Stimulated activated CD8-positive, alpha-beta memory T cell treated with anti-CD3 and anti-CD28 coated beads, Interleukin-15, amount 100 ng/mL, for 1 hour (primary cell): ENCODE results near the gene CAPN14.

Experiments
- DNase-seq: peaks from one replicate; pipeline ENCODE4 v3.0.0-alpha.2; 2020; ENCODE audit warnings: low read depth

The CAPN14 gene

DNA sequence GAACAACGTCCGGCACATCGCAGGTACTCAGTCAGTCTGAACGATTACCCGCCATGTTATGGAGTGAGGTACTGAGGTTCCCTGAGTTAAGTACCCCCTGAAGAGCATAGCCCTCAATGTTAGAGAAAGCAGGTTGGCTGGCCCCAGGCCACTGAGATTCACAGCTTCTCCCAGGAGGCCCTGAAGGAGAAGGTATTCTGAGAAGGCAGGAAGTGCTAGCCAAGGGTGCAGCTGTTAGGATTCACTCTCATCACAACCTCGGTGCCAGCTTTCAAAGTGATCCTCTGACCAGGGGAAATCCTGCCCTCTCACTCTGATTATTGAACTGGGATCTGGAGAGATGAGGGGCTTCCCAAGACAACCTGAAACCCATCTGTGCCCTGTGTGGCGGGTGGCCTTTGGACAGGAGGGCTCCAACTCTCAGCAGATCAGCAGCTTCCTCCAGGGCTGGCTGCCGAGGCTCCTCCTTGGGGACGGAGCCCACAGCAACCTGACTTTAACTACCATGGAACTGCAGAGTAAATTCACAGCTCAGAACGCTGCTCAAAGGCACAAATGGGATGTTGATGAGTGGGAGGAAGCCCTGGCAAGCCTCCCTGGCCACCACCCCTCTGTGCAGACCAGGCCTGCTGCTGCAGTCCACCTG is 24.4 kb upstream of the CAPN14 start:
- no peak for DNase-seq

- DNase-seq, result no peak
Measured at GRCh38 chr2:31240381-31241365, 23.4 kb upstream of the CAPN14 start.

GRCh38 chr2:31239593-31240177 is 22.4 kb upstream of the CAPN14 start:
- DNase-seq, result no peak

DNA sequence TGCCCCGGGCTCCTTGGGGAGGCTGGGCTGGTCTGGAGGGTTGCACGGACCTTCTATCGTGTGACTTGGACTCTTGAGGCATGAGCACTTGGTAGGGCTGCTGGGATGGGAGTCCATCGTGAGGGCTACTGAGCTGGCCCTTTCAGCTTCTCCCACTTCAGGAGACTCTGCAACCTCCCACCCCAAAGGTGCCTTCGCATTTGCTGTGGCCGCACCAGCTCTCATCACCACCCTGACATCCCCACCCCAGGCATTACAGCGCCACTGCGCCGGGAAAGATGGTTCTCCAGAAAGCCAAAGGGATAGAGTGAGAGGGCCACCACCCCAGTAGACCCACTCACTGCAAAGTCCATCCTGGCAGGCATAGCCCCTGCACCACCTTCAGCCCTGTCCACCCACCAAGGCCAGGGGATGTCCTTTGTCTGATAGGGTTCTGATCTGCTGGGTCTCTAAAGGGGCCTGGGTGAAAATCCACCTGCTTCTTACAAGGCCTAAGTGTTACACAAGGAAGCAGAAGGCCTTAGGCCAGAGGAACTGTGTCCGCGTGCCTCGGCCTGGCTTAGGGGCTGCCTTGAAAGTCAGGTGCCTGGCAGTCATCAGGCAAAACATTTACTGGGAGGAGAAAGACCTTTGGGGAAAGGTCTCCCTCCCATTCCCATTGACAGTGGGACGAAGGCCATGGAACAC is 21.7 kb upstream of the CAPN14 start:
- no peak for DNase-seq

GRCh38 chr2:31238126-31238905 is 21.0 kb upstream of the CAPN14 start:
- DNase-seq, result no peak

GRCh38 chr2:31237348-31238017 is 20.2 kb upstream of the CAPN14 start:
- no peak for DNase-seq

DNA sequence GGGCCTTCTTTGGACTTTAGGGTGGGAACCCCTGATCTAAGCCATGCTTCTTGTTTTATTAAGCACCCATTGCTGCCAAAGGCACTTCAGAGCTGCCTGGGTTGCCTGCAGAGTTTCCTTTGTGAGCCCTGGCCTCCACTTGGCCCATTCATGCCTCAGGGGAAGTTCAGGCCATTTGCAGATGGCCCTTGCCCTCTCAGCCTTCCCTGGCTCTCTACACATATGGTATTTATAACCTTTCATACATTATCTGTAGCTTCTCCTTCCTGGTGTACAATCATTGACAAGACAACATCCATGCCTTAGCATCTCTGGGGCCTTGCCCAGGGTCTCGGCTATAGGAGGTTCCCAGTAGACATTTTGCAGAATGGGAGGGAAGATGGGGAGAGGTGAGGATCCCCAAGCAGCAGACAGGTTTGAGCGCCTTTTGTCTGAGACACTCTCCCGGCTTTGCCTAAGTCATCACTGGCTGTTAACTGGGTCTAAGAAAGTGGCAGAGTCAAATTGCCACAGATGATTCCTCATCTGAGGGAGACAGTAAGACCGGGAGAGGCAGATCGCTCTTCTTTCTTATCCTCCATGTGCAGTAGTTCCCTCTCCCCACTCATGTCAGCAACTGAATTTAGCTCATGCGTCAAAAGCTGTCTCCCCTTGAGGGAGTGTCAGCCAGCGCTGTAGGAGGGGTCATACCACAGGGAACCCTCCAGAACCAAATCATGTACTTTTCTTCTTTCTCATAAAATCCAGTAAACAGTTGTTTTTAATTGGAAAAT is 19.3 kb upstream of the CAPN14 start:
- DNase-seq, result no peak

DNA sequence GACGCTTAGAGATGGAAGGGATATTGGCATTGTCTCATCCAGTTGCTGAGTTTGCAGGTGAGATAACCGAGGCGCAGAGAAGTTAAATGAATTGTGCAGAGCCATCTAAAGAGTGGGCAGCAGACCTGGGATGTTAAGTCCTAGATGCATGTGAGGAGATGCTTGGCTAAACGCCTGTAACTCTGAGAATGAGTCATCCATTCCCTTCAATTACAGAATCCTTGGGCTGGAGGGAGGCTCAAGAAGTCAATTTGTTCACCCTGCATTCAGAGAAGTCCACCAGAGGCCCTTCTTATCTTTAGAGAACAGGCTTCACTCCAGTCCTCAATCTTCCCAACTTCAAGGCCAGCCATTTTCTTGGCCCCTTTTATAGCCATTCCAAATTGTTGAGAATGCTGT is 18.2 kb upstream of the CAPN14 start:
- DNase-seq, result no peak

DNA sequence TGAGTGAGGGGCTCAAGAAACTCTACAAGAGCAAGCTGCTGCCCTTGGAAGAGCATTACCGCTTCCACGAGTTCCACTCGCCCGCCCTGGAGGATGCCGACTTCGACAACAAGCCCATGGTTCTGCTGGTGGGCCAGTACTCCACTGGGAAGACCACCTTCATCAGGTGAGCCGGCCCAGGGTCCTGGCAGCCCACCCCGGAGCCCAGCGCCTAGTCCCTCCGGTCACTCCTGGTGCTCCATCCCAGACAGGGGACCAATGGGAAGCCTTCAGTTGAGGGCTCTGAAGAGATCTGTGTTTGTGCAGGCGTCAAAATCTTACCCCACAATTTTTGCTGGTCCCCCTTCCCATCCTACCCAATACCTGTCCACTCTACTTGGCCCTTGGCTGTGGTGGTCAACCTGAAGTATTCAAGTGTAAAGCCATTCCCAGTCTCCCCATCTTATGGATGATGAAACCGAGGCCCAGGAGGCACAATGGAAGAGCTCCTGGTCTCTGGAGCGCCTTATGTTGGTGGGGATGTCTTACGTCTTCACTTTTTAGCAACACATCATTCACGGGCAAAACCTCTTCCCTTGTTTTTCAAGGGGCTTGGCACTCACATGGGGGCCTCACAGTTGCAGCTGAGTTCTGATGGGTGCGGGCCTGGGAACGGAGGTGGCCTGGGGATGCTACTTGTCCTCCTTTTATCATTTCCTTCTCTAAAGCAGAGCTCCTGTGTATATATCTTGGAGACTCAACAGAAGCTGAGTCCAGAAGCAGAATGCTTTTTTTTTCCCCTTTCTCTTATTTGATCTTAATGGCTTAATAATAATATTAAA is 17.6 kb upstream of the CAPN14 start:
- no peak for DNase-seq

DNA sequence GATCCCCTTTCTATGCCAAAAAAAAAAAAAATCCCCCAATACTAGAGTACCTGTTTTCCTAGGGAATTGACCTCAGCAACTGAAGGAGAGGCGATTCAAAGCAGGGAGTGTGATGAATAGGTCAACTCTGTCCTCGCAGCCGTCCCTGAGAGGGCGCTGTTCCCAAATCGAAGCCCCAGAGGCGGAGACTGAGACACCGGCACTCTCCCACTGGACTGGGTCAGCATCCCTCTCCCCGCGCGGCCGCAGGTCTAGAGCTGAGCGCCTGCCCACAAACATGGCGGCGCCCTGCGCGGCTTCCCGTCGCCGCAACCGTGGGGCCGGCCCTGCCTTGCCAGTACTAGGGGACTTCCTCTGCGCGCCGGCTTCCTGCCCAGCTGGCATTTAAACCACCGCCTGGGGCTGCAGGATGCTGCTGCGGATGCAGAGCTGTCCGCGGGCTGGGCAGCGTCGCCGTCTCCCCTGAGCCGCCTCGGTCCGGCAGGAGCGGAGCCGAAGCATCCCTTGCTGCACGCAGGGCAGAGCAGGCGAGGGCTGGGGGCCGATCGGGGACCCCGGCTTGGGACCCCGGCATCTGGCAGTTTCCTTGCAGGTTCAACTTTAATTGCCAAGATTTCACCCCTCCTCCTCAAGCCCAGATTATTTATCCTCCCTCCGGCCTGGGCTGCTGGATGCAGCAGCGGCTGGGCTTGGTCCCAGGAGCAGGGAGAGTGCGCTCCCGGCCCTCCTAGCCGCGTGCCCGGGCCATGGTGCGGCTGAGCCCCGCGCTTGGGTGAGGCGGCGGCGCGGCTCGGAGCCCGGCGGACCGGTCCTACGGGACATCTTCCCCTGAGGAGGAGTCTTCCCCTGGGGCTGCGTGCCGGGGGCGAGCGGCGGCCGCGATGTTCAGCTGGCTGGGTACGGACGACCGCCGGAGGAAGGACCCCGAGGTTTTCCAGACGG is 16.7 kb upstream of the CAPN14 start, which contains the start of gene EHD3:
Gene EHD3, plus strand, starts transcription at position 412 of the 942 bp plus-strand sequence. Its CDS starts 470 bp downstream, at position 882.
- DNase-seq, result peak; percentile 53

DNA sequence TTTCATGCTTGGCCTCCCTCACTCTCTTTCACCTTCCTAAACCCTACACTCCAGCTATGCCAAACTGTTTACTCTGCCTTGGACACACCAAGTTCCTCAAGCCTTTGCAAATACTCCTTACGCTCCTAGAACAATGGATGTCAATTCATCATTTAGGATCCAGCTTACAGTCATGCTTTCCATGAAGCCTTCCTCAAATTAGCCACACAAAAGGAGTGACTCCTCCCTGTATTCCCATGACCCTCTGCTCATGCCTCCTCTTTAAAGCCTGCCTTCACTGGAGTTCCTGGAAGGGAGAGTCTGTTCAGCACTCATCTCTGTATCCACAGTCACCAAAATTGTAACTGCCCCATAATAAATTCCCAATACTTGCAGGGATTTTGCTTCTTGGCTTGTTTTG is 15.9 kb upstream of the CAPN14 start:
- DNase-seq, result no peak

- DNase-seq, result no peak
Measured at GRCh38 chr2:31232586-31232985, 15.3 kb upstream of the CAPN14 start.

DNA sequence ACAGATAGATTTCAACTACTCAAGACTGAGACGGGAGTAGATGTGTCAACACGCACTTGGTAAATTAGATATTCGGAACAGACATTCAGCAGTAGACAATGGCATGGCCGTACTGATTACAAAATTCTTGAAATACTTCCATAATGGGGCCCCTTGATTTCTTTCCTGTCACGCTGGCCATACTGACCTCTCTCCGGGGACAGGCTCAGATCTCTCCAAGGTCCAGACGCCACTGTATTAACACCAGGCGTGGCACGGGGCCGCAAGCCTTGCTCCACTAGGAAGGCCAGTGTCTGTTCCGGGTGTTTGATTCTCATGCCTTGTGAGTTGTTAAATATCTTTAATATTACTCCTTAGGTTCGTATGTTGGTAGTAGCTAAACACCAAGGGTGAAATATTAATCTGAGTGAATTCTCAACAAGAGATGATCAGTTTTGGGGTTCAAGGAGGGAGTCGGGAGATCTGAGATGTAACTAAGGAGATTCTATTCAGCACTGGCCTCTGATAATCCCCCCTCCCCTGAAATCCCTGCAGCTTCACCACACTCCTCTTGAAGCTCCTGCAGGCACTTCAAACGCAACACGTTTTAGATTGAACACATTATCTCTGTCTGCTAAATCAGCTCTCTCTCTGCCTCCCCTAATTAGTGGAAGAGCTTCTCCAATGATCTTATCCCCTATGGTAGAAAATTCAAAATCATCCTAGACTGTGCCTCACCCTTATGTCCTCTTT is 14.4 kb upstream of the CAPN14 start:
- no peak for DNase-seq

- no peak for DNase-seq
Measured at GRCh38 chr2:31230751-31231150, 13.4 kb upstream of the CAPN14 start.

- no peak for DNase-seq
Measured at GRCh38 chr2:31228717-31229116, 11.4 kb upstream of the CAPN14 start.

- no peak for DNase-seq
Measured at GRCh38 chr2:31227711-31228125, 10.4 kb upstream of the CAPN14 start.

DNA sequence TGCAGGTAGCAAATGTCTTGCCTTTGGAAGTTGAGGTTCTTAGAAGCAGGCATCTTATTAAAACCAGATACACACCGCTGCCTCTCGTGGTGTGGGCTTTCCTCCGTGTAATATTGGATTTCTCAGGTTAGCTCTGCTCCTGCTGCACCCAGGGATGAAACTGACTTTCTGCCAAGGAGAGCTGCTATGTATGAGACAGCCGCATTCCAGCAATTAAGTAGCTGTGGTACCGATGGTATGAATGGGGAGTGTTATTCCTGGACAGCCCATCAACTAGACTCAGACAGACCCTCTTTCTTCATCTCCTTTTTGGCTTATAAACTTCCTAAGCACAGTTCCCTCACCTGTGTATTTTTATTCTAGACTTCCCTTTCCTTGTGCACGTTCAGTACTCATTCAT is 9.8 kb upstream of the CAPN14 start:
- DNase-seq, result no peak
